Measurements from ENCODE around the gene MKRN2.
"Not testable (repeated sequence)": the region's sequence is repeated elsewhere in the genome, so short reads cannot be mapped to it uniquely, and the experiment has no call there.

Gene MKRN2

GRCh38 chr3:12591456-12591855 lies 34.6 kb downstream of the MKRN2 start:
- no peak for DNase-seq

- no peak for DNase-seq
Measured at GRCh38 chr3:12591997-12592715, 35.3 kb downstream of the MKRN2 start.

- DNase-seq, result no peak
Measured at GRCh38 chr3:12593473-12593872, 36.6 kb downstream of the MKRN2 start.

- DNase-seq, result no peak
Measured at GRCh38 chr3:12598890-12599289, 42.0 kb downstream of the MKRN2 start.

GRCh38 chr3:12601072-12601471 lies 44.2 kb downstream of the MKRN2 start:
- no peak for DNase-seq

- DNase-seq, result no peak
Measured at GRCh38 chr3:12603969-12604368, 47.1 kb downstream of the MKRN2 start.

GRCh38 chr3:12608376-12608775 lies 51.5 kb downstream of the MKRN2 start:
- no peak for DNase-seq

GRCh38 chr3:12611117-12611516 lies 54.2 kb downstream of the MKRN2 start:
- no peak for DNase-seq

GRCh38 chr3:12612514-12613226 lies 55.8 kb downstream of the MKRN2 start:
- DNase-seq, result no peak

- no peak for DNase-seq
Measured at GRCh38 chr3:12613250-12613649, 56.4 kb downstream of the MKRN2 start.

GRCh38 chr3:12615266-12615665 lies 58.4 kb downstream of the MKRN2 start:
- DNase-seq, result no peak

GRCh38 chr3:12618426-12618825 lies 61.5 kb downstream of the MKRN2 start:
- no peak for DNase-seq

GRCh38 chr3:12620305-12620704 lies 63.4 kb downstream of the MKRN2 start:
- no peak for DNase-seq

GRCh38 chr3:12620729-12621128 lies 63.8 kb downstream of the MKRN2 start:
- no peak for DNase-seq

GRCh38 chr3:12622335-12622734 lies 65.4 kb downstream of the MKRN2 start:
- DNase-seq, result no peak

GRCh38 chr3:12624056-12624455 lies 67.2 kb downstream of the MKRN2 start:
- no peak for DNase-seq

- DNase-seq, result not testable (repeated sequence)
Measured at GRCh38 chr3:12624964-12625363, 68.1 kb downstream of the MKRN2 start.

GRCh38 chr3:12627370-12627769 lies 70.5 kb downstream of the MKRN2 start:
- no peak for DNase-seq

GRCh38 chr3:12628813-12629212 lies 71.9 kb downstream of the MKRN2 start:
- DNase-seq, result no peak

GRCh38 chr3:12629560-12629959 lies 72.7 kb downstream of the MKRN2 start:
- DNase-seq, result no peak

GRCh38 chr3:12630292-12630691 lies 73.4 kb downstream of the MKRN2 start:
- DNase-seq, result no peak

GRCh38 chr3:12630843-12631242 lies 74.0 kb downstream of the MKRN2 start:
- DNase-seq, result not testable (repeated sequence)

GRCh38 chr3:12632523-12632922 lies 75.6 kb downstream of the MKRN2 start:
- no peak for DNase-seq

- DNase-seq, result no peak
Measured at GRCh38 chr3:12633108-12633507, 76.2 kb downstream of the MKRN2 start.
